D721Med (cell line): ENCODE data around the gene REX1BD.
A peak's percentile ranks its signal among the peaks of the same experiment; 100 is the strongest.
"Not testable (repeated sequence)": the region's sequence is repeated elsewhere in the genome, so short reads cannot be mapped to it uniquely, and the experiment has no call there.

ENCODE experiments used
- DNase-seq: peaks from one replicate; pipeline ENCODE4 v3.0.0; 2011; ENCODE audit warnings: low spot score; ENCODE audit not compliant: insufficient read length
- FAIRE-seq: peaks from 2 replicates; lab custom pipeline; 2011; peaks lifted over from hg19 to GRCh38; lab: Jason Lieb, UNC
- TF ChIP-seq, protein P1 (sequence below): IDR thresholded peaks from 2 replicates; pipeline ENCODE4 v1.5.1; 2012; ENCODE audit warnings: mild to moderate bottlenecking, control low read depth; ENCODE audit not compliant: insufficient read depth; ENCODE audit errors: missing control alignments

Gene REX1BD

DNA sequence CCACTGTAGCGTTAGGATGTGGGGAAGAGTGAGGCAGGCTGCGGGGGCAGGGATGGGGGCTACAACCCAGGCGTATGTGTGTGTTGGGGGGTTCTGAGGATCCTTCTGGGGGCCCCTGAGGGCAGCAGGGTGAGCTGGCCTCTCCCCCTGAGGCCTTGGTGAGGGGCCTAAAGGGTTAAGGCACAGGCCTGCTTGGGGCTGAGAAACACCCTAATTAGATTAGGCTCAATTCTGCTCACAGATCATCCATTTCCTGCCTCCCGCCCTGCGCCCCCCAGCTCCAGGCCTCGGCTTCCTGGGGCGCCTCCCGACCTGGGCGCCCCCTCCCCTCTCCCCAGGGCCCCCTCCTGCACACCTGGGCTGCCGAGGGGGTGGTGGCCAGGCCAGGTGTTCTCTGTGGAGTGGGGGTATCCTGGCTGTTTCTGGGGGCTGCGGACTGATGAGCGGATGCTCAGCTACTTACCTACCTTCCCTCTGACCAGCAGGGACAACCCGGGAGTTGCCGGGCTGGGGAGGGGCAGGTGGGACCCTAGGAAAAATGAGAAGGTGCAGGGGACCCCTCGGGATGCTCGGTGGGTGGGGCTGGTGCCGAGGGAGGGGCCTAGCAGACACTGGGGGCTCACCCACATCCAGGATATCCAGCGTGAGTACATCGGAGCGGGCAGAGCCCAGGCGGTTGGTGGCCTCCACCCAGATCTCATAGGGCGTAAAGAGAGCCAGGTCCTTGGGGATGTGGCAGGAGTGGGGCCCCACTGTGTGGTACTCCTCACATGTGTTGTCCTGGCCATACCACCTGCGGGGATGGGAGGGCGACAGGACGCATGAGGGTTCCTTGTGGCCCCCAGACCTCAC lies 9.4 kb downstream of the REX1BD start:
- DNase-seq, result peak; percentile 51
- no peak for FAIRE-seq
- TF ChIP-seq, protein P1, sequence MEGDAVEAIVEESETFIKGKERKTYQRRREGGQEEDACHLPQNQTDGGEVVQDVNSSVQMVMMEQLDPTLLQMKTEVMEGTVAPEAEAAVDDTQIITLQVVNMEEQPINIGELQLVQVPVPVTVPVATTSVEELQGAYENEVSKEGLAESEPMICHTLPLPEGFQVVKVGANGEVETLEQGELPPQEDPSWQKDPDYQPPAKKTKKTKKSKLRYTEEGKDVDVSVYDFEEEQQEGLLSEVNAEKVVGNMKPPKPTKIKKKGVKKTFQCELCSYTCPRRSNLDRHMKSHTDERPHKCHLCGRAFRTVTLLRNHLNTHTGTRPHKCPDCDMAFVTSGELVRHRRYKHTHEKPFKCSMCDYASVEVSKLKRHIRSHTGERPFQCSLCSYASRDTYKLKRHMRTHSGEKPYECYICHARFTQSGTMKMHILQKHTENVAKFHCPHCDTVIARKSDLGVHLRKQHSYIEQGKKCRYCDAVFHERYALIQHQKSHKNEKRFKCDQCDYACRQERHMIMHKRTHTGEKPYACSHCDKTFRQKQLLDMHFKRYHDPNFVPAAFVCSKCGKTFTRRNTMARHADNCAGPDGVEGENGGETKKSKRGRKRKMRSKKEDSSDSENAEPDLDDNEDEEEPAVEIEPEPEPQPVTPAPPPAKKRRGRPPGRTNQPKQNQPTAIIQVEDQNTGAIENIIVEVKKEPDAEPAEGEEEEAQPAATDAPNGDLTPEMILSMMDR, result no peak

DNA sequence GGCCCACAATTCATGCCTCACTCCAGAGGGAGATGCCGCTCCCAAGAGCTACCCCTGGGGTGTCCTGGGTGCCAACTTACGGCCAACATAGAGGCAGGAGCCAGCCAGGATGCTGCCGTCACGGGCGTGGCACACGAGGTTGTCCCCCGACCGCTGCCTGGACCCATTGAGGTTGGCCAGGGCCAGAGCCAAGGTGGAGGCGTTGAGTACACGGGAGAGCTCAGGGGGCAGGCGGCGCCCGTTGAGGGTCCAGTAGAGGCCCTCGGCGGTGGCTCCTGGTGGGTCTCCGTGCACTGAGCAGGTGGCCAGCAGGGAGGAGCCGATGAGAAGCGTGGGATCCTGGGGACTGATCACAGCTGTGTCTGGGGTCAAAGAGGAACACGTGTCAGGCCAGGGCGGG lies 10.9 kb downstream of the REX1BD start:
- DNase-seq, result no peak
- TF ChIP-seq, protein P1, result no peak
- FAIRE-seq, result no peak

DNA sequence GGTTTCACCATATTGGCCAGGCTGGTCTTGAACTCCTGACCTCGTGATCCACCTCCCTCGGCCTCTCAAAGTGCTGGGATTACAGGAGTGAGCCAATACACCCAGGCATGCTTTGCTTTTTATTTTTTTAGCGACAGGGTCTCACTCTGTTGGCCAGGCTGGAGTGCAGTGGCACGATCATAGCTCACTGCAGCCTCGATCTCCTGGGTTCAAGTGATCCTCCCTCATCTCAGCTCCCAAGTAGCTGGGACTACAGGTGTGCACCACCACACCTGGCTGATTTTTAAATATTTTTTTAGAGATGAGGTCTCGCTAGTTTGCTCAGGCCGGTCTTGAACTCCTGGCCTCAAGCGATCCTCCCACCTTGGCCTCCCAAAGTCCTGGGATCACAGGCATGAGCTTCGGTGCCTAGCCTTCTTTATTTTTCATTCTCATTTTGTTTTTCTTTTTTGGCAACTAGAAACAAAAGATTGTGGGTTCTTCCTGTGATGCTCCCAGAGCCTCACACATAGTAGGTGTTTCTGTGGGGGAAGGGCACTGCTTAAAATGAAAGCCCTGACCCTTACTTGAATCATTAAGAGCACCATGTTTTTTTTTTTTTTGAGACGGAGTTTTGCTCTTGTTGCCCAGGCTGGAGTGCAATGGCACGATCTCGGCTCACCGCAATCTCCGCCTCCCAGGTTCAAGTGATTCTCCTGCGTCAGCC lies 12.2 kb downstream of the REX1BD start:
- not testable (repeated sequence) for FAIRE-seq, DNase-seq

DNA sequence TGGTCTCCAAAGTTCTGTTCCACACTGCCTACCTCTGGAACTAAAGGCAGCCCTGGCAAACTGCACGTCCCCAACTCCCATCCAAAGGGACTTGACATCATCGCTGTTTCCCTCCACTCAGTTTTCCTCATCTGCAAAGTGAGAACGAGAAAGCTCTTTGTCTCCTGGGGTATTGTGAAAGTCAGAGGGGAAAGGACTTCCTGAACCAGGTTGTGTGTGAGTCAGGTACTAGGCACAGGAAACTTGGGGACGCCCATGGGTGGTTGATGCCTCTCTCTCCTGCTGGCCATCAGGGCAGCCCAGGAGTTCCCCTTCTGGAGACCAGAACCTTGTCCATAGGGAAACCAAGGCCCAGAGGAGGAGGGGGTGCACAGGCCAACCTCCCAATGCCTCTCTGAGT lies 13.3 kb downstream of the REX1BD start:
- FAIRE-seq, result no peak
- no peak for DNase-seq
- TF ChIP-seq, protein P1, result no peak

DNA sequence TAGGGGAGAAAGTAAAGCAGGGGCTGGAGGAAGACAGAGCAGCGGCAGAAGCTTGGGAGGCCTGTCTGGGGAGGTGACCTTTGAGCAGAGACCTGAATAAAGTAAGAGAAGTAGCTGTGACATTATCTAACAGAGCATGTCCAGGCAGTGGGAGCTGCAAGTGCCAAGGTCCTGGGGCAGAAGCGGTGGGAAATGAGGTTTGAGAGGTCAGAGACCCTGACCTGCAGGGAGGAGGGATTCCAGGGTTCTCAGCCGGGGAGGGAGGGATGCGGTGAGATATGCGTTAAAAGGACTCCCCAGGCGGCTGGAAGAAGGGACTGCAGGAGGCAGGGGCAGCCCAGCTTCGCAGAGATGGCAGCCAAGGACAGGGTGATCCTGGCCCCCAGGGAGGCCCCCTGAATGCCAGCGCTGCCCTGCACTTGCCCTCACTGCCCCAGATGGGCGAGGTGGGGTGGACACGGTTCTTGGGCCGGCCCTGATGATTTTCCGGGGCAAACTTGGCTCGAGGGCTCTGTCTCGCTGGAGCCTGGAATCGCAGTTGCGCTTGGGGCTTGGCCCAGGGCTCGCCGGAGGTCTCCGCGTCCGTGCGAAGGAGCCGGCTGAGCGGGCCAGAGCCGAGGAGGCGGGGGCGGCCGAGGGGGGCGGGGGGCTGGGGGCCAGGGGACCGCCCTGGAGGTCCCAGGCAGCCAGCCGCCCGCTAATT lies 14.8 kb downstream of the REX1BD start:
- DNase-seq (no peak), FAIRE-seq (no peak)
- TF ChIP-seq, protein P1, result no peak

DNA sequence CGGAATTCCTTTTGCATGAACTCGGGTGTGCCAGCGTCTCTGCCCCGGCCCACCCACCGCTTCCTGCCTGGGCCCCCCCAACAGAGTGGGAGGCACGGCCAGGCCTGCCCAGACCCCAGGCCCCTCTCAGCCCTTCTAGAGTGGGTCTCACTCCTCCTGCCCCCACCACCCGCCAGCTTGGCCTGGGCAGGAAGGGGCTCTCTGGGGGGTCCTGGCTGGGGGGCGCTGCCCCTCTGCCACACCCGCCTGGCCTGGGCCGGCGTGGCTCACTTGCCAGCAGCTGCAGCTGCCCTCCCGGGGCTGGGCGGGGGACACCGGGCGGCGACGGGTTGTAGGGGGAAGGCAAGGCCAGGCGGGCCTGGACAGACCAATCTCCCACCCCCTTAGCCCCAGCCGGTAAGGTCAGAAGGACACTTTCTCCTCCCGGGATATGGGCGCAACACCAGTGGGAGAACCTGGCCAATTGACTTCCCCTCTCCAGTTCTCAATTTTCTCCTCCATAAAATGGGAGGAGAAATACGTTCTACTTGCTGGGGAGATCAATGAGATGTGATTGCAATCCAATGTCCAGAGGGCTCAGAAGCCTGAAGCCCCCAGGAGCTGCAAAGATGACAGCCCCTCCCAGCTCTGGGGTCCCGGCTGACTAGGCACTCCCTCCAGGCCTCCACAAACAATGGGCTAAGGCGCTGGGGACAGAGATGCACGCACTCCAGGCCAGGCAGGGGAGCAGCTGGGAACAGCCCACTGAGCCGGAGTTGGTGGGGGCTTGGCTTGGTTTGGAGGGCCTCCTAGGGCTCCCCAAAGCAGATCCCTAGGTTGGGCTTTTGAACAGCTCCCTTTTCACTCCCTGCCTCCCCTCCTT lies 15.6 kb downstream of the REX1BD start:
- FAIRE-seq (no peak), DNase-seq (no peak)
- TF ChIP-seq, protein P1, result no peak

DNA sequence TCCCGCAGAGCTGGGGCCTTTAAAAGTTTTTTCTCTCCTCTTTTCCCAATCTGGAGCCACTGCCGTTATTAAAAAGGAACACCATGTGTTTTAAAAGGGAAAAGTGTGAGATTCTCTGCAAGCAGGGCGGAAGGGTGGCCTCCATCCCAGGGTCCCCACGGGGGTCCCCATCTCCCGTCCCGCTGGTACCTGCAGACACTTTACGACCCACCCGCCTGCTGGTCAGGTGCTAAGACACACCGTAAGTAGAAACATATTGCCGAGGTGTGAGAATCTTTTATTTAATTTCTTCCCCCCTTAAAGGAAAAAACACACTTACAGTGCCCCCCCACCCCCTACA lies 16.2 kb downstream of the REX1BD start:
- TF ChIP-seq, protein P1, result no peak
- FAIRE-seq, result no peak
- no peak for DNase-seq
